ENCODE data around the gene LANCL1. TPM values are rescaled to one million over a fixed set of nuclear protein-coding genes. Genes with fewer than 3 reads are reported as not detected.

Gene LANCL1
- total RNA-seq (40.2 and 43.7 TPM in 2 replicates), polyA plus RNA-seq (13.5 and 22.7 TPM in 2 replicates)

GRCh38 chr2:210476194-210477128, at the start of gene LANCL1:
Gene LANCL1, minus strand, starts transcription at chr2:210476759. Its CDS starts 363 bp downstream, at chr2:210476396.
- peaks cover 19% of the 10 kb centered on the region for H3K79me2 ChIP-seq
- H3K27ac ChIP-seq, result peak within 1 kb of the TSS; percentile 63
- peak within 1 kb of the TSS; percentile 76 for H2AFZ ChIP-seq

GRCh38 chr2:210524533-210524932, 48.0 kb upstream of the LANCL1 start:
- no peaks in the 10 kb centered on the region for H3K9me3 ChIP-seq (ENCODE audit: low read depth)
- TF ChIP-seq EZH2 (IDR thresholded peaks at IDR 0.05; ENCODE audit: borderline replicate concordance) (no peak), EZH2phosphoT487 (IDR thresholded peaks at IDR 0.05; ENCODE audit: low read depth, severe bottlenecking, unreplicated experiment) (no peak)
- TF ChIP-seq, protein P1, sequence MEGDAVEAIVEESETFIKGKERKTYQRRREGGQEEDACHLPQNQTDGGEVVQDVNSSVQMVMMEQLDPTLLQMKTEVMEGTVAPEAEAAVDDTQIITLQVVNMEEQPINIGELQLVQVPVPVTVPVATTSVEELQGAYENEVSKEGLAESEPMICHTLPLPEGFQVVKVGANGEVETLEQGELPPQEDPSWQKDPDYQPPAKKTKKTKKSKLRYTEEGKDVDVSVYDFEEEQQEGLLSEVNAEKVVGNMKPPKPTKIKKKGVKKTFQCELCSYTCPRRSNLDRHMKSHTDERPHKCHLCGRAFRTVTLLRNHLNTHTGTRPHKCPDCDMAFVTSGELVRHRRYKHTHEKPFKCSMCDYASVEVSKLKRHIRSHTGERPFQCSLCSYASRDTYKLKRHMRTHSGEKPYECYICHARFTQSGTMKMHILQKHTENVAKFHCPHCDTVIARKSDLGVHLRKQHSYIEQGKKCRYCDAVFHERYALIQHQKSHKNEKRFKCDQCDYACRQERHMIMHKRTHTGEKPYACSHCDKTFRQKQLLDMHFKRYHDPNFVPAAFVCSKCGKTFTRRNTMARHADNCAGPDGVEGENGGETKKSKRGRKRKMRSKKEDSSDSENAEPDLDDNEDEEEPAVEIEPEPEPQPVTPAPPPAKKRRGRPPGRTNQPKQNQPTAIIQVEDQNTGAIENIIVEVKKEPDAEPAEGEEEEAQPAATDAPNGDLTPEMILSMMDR (IDR thresholded peaks at IDR 0.05; ENCODE audit: poor library complexity), result no peak
- no peak overlapping the region for H3K4me2 ChIP-seq
- no peak overlapping the region for H3K27ac ChIP-seq
- H3K79me2 ChIP-seq, result no peaks in the 10 kb centered on the region
- H3K9me2 ChIP-seq (replicated peaks; ENCODE audit: insufficient read depth), result no peaks in the 10 kb centered on the region
- H3K4me1 ChIP-seq (ENCODE audit: insufficient read depth), result no peaks in the 10 kb centered on the region
- no peak overlapping the region for H2AFZ ChIP-seq
- no peak overlapping the region for H3K4me3 ChIP-seq
- H4K20me1 ChIP-seq (ENCODE audit: insufficient read depth, poor library complexity, severe bottlenecking), result no peaks in the 10 kb centered on the region
- DNase-seq (ENCODE audit: low spot score), result no peak
- no peaks in the 10 kb centered on the region for H3K27me3 ChIP-seq
- no peaks in the 10 kb centered on the region for H3K36me3 ChIP-seq (replicated peaks; ENCODE audit: insufficient read depth, low read depth)

More at GRCh38 chr2:210476194-210477128, at the start of gene LANCL1:
- WGBS (ENCODE audit: low lambda C conversion rate, missing lambda C conversion rate), result under 1% methylated on average over 45 of the region's 49 CpGs
- peak; percentile 92 for DNase-seq (ENCODE audit: low spot score)
- H3K4me1 ChIP-seq (ENCODE audit: insufficient read depth), result peaks cover 7% of the 10 kb centered on the region
- H3K9me3 ChIP-seq (ENCODE audit: low read depth), result no peaks in the 10 kb centered on the region
- no peaks in the 10 kb centered on the region for H3K36me3 ChIP-seq (replicated peaks; ENCODE audit: insufficient read depth, low read depth)
- no peaks in the 10 kb centered on the region for H4K20me1 ChIP-seq (ENCODE audit: insufficient read depth, poor library complexity, severe bottlenecking)
- H3K4me3 ChIP-seq, result peak within 1 kb of the TSS; percentile 52
- peak within 1 kb of the TSS; percentile 80 for H3K4me2 ChIP-seq
- H3K9me2 ChIP-seq (replicated peaks; ENCODE audit: insufficient read depth), result no peaks in the 10 kb centered on the region
- no peak for TF ChIP-seq EZH2 (IDR thresholded peaks at IDR 0.05; ENCODE audit: borderline replicate concordance)
- TF ChIP-seq EZH2phosphoT487 (IDR thresholded peaks at IDR 0.05; ENCODE audit: low read depth, severe bottlenecking, unreplicated experiment), result no peak
- TF ChIP-seq, protein P1 (IDR thresholded peaks at IDR 0.05; ENCODE audit: poor library complexity), result no peak
- H3K27me3 ChIP-seq, result no peaks in the 10 kb centered on the region

DNA sequence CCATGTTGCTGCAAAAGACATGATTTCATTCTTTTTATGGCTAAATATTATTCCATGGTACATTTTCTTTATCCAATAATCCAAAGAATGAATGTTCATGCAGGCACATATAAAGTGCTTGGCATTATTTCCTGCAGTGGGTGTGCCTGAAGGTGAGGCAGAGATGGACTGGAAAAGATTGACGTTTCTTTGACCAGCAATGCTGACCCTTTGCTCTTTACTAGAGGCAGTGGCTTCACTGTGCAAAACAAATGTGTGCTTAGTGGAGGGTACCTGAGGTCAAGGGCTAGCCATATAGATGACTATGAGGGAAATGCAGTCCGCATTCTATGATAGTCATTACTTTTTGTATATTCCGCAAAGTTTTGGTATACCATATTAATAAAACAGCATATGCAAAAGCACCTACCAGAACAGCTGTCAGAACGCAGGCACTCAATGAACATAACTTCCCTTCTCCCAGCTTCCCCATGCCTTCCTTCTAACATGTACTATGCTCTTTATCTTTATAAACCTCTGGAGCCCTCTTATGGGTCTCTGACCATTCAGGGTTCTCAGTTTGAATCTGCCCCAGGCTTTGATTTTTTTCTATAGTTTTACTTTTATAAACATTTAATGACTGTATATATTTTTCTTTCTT, 47.2 kb upstream of the LANCL1 start:
- H3K36me3 ChIP-seq (replicated peaks; ENCODE audit: insufficient read depth, low read depth), result no peaks in the 10 kb centered on the region
- H3K9me3 ChIP-seq (ENCODE audit: low read depth), result no peaks in the 10 kb centered on the region
- no peak for DNase-seq (ENCODE audit: low spot score)
- TF ChIP-seq, protein P1 (IDR thresholded peaks at IDR 0.05; ENCODE audit: poor library complexity), result no peak
- TF ChIP-seq EZH2 (IDR thresholded peaks at IDR 0.05; ENCODE audit: borderline replicate concordance), result no peak
- no peak for TF ChIP-seq EZH2phosphoT487 (IDR thresholded peaks at IDR 0.05; ENCODE audit: low read depth, severe bottlenecking, unreplicated experiment)
- H3K4me1 ChIP-seq (ENCODE audit: insufficient read depth), result no peaks in the 10 kb centered on the region
- H3K9me2 ChIP-seq (replicated peaks; ENCODE audit: insufficient read depth), result no peaks in the 10 kb centered on the region
- no peaks in the 10 kb centered on the region for H3K79me2 ChIP-seq
- H4K20me1 ChIP-seq (ENCODE audit: insufficient read depth, poor library complexity, severe bottlenecking), result no peaks in the 10 kb centered on the region
- no peak overlapping the region for H2AFZ ChIP-seq
- H3K4me3 ChIP-seq, result no peak overlapping the region
- H3K4me2 ChIP-seq, result no peak overlapping the region
- no peaks in the 10 kb centered on the region for H3K27me3 ChIP-seq
- H3K27ac ChIP-seq, result no peak overlapping the region
- 78% methylated on average over 4 of the region's 4 CpGs for WGBS (ENCODE audit: low lambda C conversion rate, missing lambda C conversion rate)
